Measurements from ENCODE around the gene SFMBT2. TPM values are rescaled to one million over a fixed set of nuclear protein-coding genes. Genes with fewer than 3 reads are reported as not detected.

The SFMBT2 gene
- total and polyA plus RNA-seq, 2 of the 4 experiments (the other 2 are of a cell fraction), result 0.70 to 1.3 TPM

DNA sequence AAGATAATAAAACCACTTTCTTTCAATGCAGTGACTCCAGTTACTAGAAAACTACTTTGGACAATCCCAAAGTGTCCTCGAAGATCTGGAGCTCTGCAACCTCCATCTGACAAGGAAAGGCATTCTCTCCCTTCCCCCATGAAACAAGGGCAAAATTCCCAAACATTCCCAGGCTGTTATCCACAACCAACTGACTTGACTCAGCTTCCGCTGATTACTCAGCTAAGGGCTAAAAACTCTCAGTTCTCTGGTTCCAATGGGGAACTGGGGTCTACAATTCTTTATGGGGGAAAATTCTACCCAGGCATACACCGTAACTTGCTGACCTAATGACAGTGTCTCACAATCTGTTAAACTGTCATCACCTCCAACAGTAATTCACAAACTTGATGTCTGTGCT lies 48.4 kb downstream of the SFMBT2 start:
- Histone ChIP-seq H3K27me3 (ENCODE audit: control insufficient read depth, insufficient read depth, low read length) (no peaks in the 10 kb centered on the region), H4K8ac (ENCODE audit: low read depth in 2 of 2, low read length in 2 of 2) (peak overlapping the region in 1 of 2 experiments; percentile 52; a peak in 1 of 4 replicates), H3K9me3 (ENCODE audit: control insufficient read depth, insufficient read depth, low read length) (peaks cover 4% of the 10 kb centered on the region), H3K79me1 (ENCODE audit: low read depth in 1 of 2, low read length in 2 of 2) (no peaks in the 10 kb centered on the region), H3K27ac (ENCODE audit: insufficient read depth, low read length) (no peak overlapping the region), H3K4me3 (ENCODE audit: insufficient read depth, low read depth, low read length) (no peak overlapping the region), H3K4ac (ENCODE audit: low read depth, low read length) (no peak overlapping the region), H3K56ac (ENCODE audit: extremely low read depth, insufficient read depth, low read length) (no peak overlapping the region), H3K23ac (ENCODE audit: low read depth, low read length) (no peak overlapping the region), H4K20me1 (ENCODE audit: insufficient read depth, low read length) (no peaks in the 10 kb centered on the region), H4K91ac (ENCODE audit: insufficient read depth, low read depth, low read length) (no peak overlapping the region), H2AK5ac (ENCODE audit: low read depth, low read length) (no peak overlapping the region), H2AFZ (replicated peaks; ENCODE audit: low read length, poor library complexity) (no peak overlapping the region), H2BK15ac (ENCODE audit: low read depth, low read length) (no peak overlapping the region), H3K9ac (ENCODE audit: low read depth, low read length) (no peak overlapping the region), H3K4me1 (ENCODE audit: control insufficient read depth, insufficient read depth, low read length) (no peaks in the 10 kb centered on the region), H2BK5ac (ENCODE audit: low read depth, low read length, poor library complexity, severe bottlenecking) (no peak overlapping the region), H2BK20ac (ENCODE audit: low read depth, low read length) (no peak overlapping the region), H4K5ac (ENCODE audit: low read depth, low read length) (no peak overlapping the region), H3K36me3 (ENCODE audit: control insufficient read depth, insufficient read depth, low read length) (peaks cover 3% of the 10 kb centered on the region; the same call in 1 of the 2 replicates), H2AK9ac (replicated peaks; ENCODE audit: low read depth, low read length, poor library complexity) (no peak overlapping the region), H3K18ac (ENCODE audit: low read depth, low read length) (no peak overlapping the region; the same call in 1 of the 2 replicates), H3K4me2 (ENCODE audit: low read depth, low read length) (no peak overlapping the region), H3K9me1 (ENCODE audit: insufficient read depth, low read length) (no peaks in the 10 kb centered on the region), H2BK120ac (ENCODE audit: low read depth, low read length) (no peak overlapping the region), H3K14ac (replicated peaks; ENCODE audit: low read depth, low read length) (no peak overlapping the region)
- dilution Hi-C loops (cut with HindIII; ENCODE audit: low sequenced_read_pairs, unreplicated experiment), result no loop called here
- BruUV-seq (replicated peaks), result no TSS peak
- WGBS, 2 experiments (ENCODE audit: extremely low coverage in 2 of 2, insufficient read length in 1 of 2), result no CpG with 5 or more reads among the region's 3 CpGs
- ChIA-PET CTCF (no interaction called here), POLR2A (ENCODE audit: unreplicated experiment) (no interaction called here)
- peak; percentile 33 for DNase-seq
- in situ Hi-C loops (cut with MboI; ENCODE audit: low sequenced_read_pairs), result no loop called here
- intact Hi-C loops (cut with micrococcal nuclease), result no loop called here
- TF ChIP-seq NFE2L2 (IDR thresholded peaks at IDR 0.05; ENCODE audit: low read depth, low read length), result no peak
- TF ChIP-seq BHLHE40 (IDR thresholded peaks at IDR 0.05; ENCODE audit: low read depth, low read length), result no peak
- no peak for TF ChIP-seq MAFK (IDR thresholded peaks at IDR 0.05; ENCODE audit: low read depth, low read length)
- TF ChIP-seq RFX5 (IDR thresholded peaks at IDR 0.05; ENCODE audit: low read depth, low read length), result no peak
- TF ChIP-seq MAZ (IDR thresholded peaks at IDR 0.05; ENCODE audit: borderline replicate concordance, low read depth, low read length), result no peak
- TF ChIP-seq POLR2A (IDR thresholded peaks at IDR 0.05; ENCODE audit: low read depth, low read length), result no peak
- TF ChIP-seq, protein P1, sequence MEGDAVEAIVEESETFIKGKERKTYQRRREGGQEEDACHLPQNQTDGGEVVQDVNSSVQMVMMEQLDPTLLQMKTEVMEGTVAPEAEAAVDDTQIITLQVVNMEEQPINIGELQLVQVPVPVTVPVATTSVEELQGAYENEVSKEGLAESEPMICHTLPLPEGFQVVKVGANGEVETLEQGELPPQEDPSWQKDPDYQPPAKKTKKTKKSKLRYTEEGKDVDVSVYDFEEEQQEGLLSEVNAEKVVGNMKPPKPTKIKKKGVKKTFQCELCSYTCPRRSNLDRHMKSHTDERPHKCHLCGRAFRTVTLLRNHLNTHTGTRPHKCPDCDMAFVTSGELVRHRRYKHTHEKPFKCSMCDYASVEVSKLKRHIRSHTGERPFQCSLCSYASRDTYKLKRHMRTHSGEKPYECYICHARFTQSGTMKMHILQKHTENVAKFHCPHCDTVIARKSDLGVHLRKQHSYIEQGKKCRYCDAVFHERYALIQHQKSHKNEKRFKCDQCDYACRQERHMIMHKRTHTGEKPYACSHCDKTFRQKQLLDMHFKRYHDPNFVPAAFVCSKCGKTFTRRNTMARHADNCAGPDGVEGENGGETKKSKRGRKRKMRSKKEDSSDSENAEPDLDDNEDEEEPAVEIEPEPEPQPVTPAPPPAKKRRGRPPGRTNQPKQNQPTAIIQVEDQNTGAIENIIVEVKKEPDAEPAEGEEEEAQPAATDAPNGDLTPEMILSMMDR (conservative IDR thresholded peaks at IDR 0.05; ENCODE audit: low read depth, low read length), result no peak
- TF ChIP-seq ELK1 (IDR thresholded peaks at IDR 0.05; ENCODE audit: borderline replicate concordance, low read depth, low read length), result no peak
- TF ChIP-seq MXI1 (IDR thresholded peaks at IDR 0.05; ENCODE audit: borderline replicate concordance, low read depth, low read length), result no peak
- TF ChIP-seq CHD1 (IDR thresholded peaks at IDR 0.05; ENCODE audit: low read depth, low read length), result no peak
- no peak for TF ChIP-seq SMC3 (IDR thresholded peaks at IDR 0.05; ENCODE audit: low read depth, low read length)
- TF ChIP-seq USF2 (IDR thresholded peaks at IDR 0.05; ENCODE audit: low read depth, low read length), result no peak
- no peak for TF ChIP-seq RCOR1 (IDR thresholded peaks at IDR 0.05; ENCODE audit: insufficient replicate concordance, low read length)
- no peak for TF ChIP-seq FOS (IDR thresholded peaks at IDR 0.05; ENCODE audit: low read depth, low read length)
- no peak for TF ChIP-seq CEBPB (IDR thresholded peaks at IDR 0.05; ENCODE audit: low read depth, low read length)
- no peak for TF ChIP-seq RAD21 (IDR thresholded peaks at IDR 0.05; ENCODE audit: low read length)
- ATAC-seq (ENCODE audit: low read depth), result no peak

Measured in IMR-90 (cell line).